MM.1S (cell line): Measurements from ENCODE around the gene PDE1A.

Experiments
- CTCF ChIP-seq: fragments of 300-600 bp; sonication (generic); IDR thresholded peaks from 2 replicates; pipeline ENCODE4 v1.5.1; 2016; ENCODE audit warnings: antibody characterized with exemption, low read length, mixed read lengths
- EZH2 ChIP-seq: fragments of 300-600 bp; sonication (generic); optimal IDR thresholded peaks from 2 replicates; pipeline ENCODE3; 2017; ENCODE audit warnings: low read depth, mild to moderate bottlenecking, antibody characterized with exemption, low read length, mixed read lengths
- EZH2phosphoT487 ChIP-seq: fragments of 300-600 bp; sonication (generic); IDR thresholded peaks from 2 replicates; pipeline ENCODE4 v1.6.1; 2018; ENCODE audit warnings: antibody characterized with exemption, low read length

DNA sequence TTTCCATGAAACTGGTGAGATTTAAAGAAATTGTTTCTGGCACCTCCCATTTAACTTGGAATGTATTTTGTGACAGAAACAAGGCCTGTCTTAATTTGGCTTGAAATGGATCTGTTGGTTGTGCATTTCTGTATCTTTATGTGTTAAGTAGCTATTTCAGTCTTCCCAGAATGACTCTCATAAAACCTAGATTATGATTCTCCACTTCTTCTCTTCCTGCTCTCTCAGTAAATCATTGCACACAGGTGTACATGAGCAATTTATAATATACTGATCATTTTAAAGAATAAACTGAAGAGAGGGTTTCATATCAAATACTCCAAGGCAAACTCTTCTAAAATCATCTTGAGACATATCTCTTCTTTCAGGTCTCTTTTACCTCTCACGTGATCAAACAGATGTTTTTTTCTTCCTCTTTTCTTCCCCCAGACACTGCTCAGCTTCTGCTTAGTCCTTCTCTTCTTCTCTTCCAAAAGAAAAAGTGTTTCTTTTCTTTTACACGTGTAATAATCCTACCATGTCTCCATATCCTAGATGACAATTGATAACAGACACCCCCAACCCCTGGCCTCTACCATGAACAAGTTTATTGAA lies 329.2 kb downstream of the PDE1A start:
- TF ChIP-seq CTCF = no peak
- TF ChIP-seq EZH2phosphoT487 = no peak
- no peak for TF ChIP-seq EZH2
